Stimulated activated naive CD4-positive, alpha-beta T cell treated with Interleukin-2 at 50 U/mL for 16 hours (primary cell): Measurements from ENCODE around the gene DGKB.

Experiments used
- DNase-seq: peaks from one replicate; lab custom pipeline; 2025; lab: John Stamatoyannopoulos, UW

The DGKB gene

GRCh38 chr7:14821757-14822480 is 80.6 kb downstream of the DGKB start:
- no peak for DNase-seq

DNA sequence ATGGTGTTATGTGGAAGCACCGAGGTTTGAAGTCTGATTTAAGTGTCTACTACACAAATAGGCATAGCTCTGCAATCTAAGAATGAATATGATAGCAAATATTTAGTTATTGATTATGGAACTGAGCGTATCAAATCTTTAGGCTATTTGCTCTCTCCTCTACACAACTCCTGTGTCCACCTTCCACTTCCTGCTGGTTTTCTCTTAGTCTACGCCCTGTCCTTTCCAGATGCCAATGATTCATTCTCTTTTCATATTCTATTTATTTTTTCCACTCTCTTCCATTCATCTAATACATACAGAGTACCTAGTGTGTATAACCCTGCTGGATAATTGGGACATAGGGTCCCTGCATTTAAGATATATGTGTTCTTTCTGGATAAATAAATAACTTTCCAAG is 83.7 kb downstream of the DGKB start:
- DNase-seq = no peak

DNA sequence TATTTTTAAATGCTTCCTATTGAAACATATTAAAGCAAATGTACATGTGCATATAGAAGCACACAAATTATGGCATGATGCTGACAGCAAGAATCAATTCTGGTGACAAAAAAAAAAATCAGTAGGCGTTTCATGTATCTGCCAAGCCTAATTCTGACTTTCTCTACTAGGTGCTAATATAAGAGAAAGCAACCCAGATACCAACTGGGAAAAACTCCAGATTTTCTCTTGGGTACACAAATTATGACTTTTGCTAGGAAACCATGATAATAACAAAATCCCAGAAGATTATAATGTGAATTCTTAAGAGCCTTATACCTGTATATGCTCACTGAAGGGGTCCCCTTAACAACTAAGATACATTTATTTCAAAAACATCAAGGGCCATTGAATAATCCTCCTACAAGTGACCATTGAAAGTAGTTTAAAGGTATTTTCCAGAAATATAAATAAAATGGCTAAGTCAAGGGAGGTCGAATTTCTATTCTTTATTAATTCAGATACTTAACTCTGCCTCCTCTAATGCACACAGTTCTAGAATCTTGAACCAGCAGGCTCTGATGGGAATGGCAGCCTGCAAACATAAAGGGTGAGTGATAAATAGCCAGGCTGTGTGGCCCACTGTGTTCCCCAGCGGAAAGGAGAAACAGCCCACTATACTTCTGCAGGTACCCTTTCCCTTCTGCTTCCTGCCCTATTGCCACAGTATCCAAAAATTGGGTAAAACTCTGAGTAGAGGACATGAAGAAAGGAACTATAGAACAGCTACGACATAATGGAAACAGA is 84.5 kb downstream of the DGKB start:
- no peak for DNase-seq

DNA sequence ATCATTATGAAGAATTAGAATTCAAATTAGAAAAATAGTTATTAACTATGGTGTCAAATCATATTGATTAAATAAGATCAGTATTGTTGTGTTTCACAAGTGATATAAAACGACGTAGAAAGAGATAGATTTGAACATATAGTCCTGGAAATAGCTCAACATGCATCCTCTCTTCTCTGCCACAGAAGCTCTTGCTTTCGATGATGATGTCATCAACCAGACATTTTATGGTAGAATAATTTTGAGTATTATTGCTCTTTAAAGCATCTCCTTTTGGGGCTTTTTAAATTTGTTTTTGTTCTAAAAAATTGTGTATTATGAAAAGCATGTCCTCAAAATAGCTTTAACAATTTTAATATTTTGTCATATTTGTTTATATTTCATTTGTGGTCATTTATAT is 95.0 kb downstream of the DGKB start:
- DNase-seq = no peak

DNA sequence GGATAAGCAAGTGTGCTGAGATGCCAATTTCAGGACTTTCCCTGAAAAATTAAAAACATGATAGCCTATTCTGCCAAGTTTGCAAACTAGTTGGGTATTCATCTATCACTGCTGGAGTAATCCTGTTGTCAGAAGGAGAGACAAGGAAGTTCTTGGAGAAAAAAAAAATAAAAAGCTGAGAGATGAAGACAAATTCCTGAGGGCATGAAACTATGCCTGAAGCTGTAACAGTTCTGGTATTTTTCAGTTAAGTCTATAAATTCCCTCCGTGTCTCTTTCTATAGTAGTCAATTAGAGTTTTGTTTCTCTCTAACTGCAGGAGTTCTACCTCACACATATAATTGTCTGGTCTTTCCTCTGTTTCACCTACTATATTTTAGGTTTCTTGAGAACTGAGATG is 95.7 kb downstream of the DGKB start:
- DNase-seq = no peak

DNA sequence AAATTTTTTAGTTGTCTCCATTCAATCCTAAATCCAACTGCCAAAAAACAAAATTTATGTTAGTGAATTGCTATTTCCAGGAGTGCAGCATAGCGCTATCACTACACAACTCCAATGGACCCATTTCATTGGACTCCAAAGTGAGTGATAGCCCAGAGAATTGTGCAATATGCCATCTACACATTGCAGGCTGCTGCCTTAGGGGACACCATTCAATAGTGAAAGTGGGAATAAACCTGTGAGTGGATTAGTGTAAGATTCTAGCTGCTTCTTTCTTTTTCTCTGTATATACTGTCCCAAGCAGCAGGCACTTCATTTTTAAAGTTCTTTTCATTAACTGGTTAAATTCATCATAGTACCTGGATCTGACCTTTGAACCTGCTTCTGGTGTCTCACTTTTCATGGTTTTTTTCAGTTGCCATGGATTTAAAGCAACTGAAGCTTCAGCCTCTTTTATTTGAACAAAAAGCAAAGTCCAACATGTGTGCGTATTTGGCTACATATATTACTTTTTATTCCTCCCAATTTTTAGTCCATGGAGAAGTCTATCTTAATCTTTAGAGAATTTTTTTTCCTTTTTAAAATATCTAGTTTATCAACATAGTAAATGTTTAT is 97.3 kb downstream of the DGKB start:
- DNase-seq = no peak

DNA sequence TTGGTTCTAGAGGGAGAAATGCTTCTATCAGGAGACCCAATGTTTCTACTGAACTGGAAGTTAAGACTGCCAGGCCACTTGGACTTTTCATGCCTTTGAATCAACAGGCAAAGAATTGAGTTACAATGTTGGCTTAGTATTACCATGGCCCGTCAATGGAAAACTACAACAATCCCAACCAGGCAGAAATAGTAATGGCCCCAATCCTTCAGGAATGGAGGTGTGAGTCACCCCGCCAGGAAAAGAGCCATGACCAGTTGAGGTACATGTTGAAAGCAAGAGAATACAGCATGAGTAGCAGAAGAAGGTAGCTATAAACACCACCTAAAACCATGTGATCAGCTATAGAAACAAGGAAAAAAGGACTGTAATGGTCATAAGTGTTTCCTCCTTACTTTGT is 101.9 kb downstream of the DGKB start:
- no peak for DNase-seq

DNA sequence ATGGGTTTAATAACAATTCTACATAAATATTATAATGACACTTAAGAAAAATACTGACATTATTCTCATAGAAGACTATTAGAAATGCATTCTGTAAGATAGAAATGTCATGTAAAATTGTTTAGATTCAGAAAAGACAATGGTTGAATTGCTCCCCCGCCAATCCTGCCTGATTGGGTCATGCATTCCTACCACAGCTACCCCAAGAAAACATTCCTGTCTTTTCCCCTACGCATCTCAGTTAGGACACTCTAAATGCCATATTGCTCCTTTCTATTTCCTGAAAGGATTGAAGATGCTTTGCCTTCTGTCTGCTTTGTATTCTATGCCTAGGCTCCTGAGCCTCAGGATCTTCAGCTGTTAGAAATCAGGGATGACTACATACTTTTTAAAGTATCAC is 109.4 kb downstream of the DGKB start:
- no peak for DNase-seq

DNA sequence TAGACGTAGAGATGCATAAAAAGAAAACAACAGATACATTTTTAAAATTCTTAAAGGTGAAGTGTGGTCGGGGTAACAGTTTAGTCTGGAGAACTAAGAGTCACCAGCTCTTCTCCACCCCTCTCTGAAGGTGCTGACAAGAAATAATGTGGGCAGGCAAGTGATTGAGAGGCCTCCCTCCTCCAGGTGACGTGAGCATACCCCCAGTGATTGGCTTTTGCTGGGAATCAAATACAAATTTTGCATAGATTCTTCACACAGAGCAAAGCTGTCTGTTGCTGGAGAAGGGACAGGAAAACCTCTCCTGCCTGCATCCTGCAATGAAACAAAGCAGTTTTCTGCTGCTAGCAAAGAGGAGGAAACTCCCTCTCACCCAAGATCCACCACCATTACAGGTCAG is 115.0 kb downstream of the DGKB start:
- no peak for DNase-seq

DNA sequence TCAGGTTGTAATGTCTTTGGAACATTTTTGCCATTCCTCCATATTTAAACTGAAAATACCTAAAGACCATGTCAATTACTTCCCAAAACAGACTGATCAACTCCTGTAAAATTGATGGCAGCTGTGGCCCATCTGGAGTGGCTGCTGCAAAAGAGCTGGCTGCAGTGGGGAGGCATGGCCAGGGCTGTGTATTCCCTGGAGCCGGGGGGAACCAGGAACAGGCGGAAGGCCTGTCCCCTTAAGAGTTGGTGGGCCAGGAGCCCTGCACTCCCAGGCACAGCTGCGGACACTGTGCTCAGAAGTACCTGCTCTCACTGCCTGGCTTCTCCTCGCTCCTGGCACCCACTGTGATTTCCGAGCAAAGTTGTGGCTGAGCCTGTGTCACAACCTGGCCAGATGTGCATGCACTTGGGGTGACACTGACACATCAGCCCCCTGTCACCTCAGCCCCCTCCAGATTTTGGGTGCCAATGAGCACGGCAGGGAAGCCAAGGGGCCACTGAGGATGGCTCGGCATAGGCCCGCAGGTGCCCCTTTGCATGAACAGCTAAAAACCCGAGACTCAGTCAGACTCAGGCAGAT is 116.1 kb downstream of the DGKB start:
- DNase-seq = no peak

- DNase-seq = no peak
Observed at GRCh38 chr7:14777806-14778205, 124.7 kb downstream of the DGKB start.

- DNase-seq = no peak
Observed at GRCh38 chr7:14776266-14776665, 126.3 kb downstream of the DGKB start.

GRCh38 chr7:14773729-14774271 is 128.8 kb downstream of the DGKB start:
- DNase-seq = no peak

DNA sequence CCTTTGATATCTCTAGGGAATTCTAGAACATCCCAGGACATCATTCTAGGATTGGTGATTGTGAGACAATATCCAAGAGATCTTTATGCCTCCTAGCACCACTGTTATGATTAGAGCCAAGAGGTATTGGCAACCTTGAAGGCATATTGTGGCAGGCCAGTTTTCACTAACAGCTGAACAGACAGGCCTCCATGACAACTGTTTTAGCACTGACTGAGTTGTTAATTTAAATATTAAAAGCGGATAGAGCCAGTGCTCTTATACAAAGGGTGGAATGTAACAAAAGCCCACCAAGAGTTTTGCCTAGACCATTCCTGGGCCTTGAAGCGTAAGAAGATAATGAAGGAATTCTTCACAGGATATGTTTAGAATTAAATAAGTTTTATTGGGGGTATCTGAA is 131.9 kb downstream of the DGKB start:
- no peak for DNase-seq

GRCh38 chr7:14769261-14769660 is 133.3 kb downstream of the DGKB start:
- DNase-seq = no peak

- DNase-seq = no peak
Observed at GRCh38 chr7:14767716-14768425, 134.7 kb downstream of the DGKB start.

DNA sequence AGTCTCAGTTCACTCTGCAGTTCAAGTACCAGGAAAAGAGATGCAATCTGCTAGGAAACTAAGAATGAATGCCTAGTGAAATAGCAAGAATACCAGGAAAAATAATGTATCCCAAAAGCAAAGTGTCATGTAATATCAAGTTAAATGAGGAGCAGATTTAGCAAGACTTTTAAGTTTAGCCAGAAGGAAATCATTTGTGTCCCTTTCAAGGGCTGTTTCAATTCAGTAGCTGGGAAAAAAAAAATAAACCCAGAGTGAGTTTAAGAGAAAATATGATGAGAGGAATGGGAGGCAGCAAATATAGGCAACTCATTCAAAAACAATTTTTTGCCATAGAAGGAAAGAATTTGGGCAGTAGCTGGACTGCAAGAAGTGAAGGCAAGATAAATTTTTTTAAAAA is 135.8 kb downstream of the DGKB start:
- DNase-seq = no peak

- no peak for DNase-seq
Observed at GRCh38 chr7:14765731-14766130, 136.8 kb downstream of the DGKB start.

- DNase-seq = no peak
Observed at GRCh38 chr7:14762561-14762960, 140.0 kb downstream of the DGKB start.

GRCh38 chr7:14761510-14762296 is 140.8 kb downstream of the DGKB start:
- DNase-seq = no peak
